Activated T-helper 1 cell treated with Interleukin-2 at 50 U/mL for 16 hours (primary cell): Measurements from ENCODE around the gene TMEM107.

Source experiments
- DNase-seq: peaks from one replicate; pipeline ENCODE4 v3.0.0-alpha.2; 2020; ENCODE audit warnings: low read depth

The TMEM107 gene

DNA sequence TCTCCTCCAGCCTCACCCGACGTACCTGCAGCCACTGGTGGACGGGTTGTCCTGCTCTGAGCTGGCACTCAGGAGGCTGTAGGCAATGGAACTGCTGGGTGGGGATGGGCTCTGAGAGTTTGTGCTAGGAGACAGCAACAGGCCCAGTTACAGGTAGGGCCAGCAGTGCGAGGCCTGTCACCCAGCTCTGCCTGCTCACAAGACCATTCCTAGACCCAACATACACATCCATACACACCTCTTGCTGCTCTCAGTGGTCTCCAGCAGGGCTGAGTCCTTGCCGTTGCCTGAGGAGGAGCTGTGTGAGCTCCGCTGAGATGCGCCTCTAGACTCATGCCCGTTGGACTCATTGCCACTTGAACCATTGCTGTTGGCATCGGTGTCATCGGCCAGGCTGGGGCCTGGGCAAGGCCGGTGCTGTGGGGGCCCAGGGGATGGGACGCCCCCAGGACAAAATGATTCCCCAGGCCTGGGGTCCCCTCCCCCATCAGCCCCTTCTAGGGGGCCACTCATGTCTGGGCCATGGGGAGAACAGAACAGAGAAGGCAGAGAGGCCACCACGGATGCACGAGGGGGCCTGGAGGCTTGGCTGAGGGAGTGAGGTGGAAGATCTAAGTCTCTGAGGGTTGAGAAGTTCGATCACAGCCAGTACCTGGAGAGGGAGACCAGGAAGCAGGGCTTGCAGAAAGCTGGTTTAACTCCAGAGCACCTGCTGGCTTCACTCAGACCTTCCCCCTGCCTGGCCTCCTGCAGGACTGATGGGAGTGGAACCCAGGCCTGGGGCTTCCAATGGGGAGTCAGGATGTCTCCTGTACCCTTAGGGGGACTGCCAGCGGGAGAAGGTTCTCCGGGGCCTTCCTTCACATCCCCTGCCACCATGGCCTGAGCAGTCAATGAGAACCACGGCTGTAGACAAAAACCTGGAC lies 25.7 kb downstream of the TMEM107 start:
- DNase-seq, result no peak

DNA sequence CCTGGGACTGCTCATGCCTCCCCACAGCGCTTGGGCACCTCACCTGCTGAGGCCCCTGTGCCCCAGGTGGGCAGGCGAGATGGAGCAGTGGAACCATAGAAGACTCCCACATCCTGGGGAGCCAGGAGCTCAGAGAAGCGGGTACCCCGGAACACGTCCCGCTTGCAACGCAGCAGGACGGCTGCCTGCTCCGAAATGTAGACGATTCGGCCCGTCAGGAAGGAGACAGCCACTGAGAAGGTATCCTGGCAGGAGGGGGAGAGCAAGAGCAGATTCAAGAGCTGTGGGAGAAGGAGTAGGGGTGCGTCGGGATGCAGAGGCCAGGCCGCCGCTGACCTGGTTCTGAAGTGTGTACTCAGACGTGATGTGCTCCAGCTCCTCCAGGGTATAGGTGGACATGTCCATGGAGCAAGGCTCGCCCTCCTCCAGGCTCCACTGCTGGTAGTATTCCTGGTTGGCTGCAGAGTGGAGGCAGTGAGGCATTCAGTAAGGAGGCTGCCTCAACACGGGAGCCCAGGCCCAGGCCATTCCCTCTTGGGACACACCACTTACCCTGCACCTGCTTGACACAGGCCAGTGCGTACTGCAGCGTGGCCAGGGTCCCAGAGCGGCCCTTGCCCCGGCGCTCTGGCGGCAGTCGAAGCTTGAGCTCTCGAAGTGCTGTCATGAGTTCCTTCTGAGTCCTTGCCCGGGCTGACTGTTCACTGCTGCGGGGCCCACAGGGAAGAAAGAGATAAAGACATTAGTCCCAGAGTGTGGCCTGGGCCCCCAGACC lies 26.6 kb downstream of the TMEM107 start:
- DNase-seq, result no peak

DNA sequence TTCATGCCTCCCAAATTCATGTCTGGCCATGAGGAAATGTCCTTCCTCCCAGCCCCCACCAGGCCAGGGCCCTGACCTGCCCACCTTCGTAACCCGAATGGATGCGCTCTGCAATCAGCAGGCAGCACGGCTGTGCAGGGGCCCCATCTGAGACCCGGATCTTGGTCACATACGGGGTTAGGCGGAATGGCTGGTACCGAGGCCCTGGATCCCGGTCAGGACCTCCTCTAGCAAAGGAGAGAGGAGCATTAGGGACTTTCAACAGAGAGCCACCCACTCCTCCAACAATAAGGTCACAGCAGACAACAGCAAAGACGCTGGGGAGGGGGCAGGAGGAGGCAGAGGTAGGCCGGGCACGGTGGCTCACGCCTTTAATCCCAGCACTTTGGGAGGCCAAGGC lies 27.6 kb downstream of the TMEM107 start:
- no peak for DNase-seq

DNA sequence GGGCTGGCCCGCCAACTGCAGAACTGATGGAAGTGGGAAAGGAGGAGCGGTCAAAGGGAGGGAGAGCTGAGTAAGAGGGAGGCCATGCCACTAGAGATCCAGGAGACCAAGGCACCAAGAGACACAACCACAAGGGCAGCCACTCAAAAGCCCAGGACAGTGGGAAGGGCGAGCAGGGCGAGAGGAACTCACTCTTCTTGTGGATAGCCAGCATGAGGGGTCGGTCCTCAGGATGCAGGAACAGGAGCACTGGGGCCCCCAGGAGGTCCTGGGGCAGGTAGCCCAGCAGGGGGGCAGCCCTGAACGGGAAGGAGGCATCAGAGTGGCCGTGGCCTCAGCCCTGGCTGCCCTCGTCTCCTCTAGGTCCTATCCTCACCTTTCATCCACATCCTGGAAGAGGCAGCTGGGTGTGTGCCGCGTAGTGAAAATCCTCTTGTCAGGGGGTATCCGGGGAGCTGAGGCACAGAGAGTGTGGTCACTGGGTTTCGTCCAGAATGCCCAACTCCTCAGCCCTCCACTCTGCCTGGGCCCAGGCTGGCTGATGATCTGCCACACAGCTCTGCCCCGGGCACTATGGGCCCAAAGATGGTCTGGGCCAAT lies 28.3 kb downstream of the TMEM107 start:
- no peak for DNase-seq

DNA sequence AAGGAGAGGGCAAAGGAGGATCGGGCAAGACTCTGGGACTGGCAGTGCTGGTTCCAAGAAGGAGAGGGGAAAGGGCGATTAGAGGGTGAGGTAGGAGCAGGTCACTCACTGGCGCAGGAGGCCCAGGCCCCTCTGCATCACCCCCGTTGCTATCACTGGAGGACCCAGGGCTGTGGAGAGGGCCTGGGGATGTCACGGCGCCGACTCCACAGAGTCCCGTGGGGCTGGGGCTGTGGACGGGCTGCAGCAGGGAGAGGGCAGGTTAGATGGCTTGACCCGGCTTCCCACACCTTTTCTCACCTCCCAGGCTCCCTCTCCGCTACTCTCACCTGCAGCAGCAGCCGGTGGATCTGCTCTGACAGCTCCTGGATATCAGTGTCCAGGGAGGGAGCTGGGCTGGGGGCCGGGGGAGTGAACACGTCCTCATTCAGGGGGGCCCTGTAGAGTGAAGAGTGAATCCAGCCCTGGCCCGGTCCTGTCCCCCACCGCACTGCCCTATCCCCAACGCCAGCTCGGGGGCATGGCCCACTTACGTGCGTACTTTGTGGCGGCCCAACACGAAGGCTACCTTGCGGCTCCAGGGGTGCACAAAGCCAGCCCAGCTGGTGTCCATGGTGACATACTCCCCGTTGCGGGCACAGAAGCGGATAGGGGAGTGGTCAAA lies 28.9 kb downstream of the TMEM107 start:
- DNase-seq, result no peak

DNA sequence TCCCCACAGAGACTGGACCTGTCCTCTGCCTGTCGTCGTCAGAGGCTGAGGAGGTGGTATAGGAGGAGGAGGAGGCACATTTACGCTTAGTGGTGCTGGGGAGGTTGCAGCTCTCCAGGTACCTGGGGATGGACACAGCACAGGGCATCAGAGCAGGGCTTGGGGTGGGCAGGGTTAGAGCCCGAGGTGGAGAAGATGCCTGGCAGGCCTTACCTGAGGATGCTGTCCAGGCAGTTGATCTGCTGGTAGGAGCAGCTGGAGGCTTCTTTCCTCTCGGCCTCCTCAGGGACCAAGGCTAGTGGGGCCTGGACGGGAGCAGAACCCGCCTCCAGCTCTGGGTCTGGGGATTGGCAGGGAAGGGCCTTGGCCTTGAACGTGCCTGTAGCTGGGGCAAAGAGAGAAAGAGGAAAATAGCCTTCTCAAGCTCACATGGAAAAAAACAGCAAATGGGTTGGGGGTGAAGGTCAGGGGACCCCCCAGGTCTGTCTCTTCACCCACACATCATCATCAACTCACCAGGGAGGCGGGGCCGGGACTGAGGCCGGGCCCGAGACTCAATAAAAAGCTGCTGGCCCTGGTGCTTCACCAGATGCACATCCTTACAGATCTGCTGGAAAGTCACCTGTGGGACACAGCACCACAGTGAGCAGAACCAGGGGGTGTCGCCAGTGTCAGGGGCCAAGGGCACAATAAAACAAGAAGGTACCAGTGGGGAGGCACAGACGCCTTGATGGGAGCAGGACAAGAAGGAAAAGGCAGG lies 29.6 kb downstream of the TMEM107 start:
- DNase-seq, result no peak

DNA sequence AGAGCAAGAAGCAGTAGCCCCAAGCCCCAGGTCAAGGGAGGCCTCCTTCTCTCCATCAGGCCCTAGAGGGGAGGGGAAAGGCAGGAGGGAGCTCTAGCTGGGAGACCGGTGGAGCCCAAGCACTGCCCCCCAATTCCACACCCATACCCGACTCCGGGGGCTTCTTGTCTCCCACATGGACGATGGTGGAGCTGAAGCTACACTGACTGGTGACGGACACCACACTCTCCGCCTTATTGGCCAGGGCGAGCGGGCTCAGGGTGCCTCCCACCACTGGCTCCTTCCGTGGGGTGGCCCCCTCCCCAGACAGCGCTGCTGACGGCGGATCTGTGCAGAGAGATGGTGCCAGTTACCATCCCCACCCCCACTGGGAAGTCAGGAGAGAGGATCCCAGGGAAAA lies 30.4 kb downstream of the TMEM107 start:
- DNase-seq, result no peak

DNA sequence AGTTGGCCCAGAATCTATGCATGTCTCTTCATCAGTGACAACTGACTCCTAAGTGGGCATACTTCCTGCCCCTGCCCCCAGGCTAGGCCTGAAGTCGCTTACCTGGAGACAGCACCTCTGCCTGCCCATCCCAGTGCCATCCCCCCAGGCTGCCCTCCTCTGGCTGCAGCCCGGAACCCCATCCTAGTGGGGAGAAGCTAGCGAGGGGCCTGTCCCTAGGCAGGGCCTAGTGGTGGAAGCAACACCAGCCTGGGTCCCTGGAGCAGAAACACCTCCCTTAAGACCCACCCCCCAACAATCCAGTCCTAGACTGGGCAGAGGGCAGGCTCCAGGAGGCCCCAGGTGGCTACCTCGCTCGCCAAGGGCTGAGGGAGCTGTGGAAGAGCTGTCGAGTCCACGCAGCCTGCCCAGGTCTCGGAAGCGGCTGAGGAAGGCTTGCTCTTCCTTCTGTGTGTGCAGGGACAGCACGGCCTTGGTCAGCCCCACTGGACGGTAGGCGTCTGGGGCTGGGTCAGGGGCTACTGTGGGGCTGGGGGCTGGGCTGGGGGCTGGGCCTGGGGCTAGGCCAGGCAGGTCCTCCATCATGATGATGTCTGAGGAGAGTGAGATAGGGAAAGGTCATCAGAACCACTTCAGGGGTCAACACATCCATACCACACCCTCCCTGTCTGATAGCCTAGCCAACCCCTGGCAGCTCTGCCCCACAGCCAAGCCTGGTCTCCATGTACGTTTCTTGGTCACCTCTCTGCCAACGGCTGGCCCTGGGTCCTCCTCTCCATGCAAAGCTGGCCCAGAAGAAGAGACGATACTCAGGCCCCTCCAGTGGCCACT lies 31.6 kb downstream of the TMEM107 start:
- DNase-seq, result no peak

DNA sequence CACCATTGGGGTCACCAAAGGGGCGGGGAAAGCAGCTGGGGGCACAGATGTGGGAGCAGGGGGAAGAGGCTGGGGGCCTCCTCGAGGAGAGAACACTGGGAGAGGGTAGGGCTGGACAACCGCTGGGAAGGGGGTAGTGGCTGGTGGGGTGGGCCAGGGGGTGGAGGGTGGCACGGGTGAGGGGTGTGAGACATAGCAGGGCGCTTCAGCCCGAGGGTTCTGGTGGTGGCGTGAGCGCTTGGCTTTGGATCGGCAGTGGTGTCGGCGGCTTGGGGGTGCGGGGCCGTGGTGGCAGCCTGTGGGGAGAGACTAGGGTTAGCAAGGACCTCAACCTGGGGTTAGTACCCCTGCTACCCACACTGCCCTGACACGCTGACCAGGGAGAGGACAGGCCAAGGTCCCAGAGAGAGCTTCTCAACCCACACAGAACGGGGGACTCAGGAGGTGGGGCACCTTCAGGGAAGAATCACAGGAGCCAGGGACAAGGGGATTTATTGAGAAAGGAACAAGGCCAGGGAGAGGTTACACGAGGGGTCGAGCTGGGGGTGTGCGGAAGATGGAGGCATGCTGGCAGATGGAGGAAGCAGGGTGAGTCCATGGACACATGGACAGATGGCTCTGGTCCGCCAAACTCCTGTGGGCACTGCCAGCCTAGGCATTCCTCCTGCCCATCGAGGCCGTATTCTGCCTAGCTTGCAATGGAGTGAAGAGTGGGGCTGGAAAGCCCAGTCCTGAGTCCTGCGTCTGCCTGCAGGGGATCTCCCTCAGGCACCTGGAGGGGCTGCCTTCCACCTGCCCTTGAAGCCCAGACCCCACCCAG lies 32.4 kb downstream of the TMEM107 start:
- DNase-seq, result no peak

DNA sequence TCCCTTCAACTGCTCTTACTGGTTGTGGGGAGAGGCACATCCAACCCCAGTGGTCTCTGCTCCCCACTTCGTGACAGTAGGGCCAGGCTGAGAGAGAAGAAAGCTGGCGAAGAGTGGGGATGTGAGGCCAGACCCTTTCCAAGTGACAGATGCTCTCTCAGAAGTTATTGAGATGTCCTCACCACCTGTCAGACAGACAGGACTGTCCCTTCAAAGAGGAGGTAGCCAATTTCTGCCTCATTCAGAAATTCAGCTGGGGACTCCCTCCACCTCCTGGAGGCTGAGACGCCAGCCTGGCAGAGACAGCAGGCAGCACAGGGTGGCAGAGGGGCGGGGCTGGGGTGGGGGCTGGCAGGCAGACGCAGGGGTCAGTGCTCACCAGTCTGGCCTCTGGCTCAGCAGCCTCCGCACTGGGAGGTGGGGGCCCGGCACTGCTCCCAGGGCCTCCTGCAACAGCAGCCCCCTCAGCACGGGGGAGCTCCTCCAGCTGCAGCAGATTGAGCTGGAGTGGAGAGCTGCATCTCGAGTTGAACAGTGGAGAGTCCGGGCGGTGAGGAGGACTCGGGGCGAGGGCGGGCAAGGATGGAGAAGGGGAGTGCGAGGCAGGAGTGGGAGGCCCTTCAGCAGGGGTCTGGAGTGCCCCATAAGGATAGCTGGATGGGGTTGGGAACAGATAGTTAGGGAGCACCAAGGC lies 33.1 kb downstream of the TMEM107 start:
- no peak for DNase-seq

DNA sequence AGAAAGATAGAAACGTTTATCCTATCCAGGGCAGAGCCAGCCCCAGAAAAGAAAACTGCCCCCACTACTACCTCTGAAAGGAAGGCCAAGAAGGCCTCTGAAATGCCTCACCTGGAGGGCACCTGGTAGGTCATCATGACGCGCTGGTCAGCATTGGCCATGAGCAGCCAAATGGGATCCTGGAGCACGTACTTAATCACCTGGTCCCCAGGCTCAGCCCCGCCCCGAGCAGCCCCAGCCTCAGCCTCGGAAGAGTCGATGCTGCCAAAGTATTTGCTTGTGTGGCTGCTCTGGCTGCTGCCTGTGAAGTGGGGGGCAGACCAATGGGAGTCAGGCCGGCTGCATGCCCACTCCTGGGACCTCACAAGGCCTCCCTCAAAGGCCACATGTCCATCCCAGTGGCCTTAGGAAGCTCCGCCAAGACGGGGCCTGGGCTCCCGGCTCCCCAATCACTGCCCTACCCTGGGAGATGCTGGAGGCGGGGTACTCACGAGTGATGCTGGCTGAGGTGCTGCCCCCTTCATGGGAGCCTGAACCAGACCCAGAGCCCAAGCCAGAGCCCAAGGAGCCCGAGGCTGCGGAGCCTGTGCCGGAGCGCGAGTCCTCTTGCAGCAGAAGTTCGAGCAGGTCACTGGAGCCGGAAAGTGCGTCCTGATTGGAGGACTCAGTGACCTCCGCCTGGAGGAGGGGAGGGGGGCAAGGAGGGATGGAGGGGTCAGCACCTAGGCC lies 33.9 kb downstream of the TMEM107 start:
- no peak for DNase-seq

DNA sequence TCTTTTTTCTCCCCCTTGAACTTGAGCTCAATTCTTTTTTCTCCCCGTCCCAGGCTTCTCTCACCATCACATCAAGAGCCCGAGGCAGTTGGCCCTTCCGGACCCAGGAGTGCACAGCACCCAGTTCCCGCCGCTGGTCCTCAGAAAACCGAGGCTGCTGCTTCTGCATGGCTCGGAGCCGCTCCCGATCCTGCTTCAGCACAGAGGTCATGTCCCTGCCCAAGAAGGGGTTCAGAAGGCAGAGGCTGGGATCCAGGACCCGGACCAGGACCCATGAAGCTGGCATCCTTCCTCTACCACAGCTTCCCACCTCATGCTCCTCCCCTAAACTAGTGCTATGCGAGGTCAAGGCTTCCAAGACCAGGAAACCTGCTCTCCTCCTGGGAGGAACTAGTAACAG lies 34.4 kb downstream of the TMEM107 start:
- DNase-seq, result no peak

DNA sequence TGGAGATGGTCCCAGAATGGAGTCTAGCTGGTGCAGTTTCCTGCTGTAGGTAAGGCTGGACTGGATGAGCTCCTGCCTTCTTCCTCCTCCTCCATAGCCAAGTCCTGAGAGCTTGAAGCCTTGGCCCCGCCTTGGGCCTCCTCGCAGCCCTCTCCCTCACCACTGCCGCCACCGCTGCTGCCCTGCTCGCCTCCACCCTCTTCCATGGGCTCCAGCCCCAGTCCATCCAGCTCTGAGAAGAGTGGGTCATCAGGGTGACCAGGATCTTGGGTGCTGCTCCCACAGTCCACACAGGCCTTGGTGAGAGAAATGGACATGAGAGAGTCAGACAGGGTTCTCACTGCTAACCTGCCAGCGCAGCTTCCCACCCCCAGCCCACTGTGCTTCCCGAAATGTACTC lies 35.1 kb downstream of the TMEM107 start:
- no peak for DNase-seq

DNA sequence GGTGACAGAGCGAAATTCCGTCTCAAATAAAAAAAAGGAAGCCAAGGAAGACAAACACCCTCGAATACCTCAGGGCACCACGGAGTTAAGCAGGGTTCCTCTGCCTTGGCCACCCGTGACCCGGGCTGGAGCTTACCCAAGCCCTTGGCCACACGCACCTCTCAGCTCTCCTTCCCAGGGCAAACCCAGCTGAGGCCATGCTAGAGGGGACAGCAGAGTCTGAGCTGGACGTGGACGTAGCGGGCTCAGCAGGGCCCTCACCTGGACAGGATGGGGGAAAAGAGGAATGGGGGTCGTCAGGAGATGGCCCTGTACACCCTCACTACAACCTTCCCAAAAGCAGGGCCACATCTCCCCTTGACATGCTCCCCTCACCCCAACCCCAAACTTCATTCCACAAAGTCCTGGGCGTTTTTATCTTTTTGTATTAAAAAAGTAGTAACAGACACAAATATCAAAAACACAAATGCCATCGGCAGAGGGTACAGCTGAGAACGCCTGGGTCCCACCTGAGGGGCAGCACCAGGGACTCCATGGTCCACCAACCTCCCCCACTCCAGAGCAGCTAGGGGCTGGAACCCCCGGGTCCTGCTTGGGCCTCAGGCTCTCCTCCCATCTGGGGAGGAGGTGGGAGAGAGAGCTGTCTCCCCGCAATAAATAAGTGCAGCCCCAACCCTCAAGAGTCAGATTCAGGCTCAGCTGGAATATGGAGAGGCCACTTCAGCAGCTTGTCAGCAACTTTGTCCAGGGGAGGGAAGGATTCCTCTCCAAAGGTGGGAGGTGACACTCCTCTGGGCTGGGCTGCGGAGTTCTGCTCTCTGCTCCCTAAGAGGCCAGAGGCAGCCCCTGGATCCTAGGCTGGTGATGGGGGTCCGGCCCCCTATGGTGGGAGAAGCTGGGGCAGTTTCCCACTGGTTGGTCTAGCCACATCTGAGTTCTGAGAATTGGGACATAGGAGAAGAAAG lies 35.8 kb downstream of the TMEM107 start:
- DNase-seq, result no peak

DNA sequence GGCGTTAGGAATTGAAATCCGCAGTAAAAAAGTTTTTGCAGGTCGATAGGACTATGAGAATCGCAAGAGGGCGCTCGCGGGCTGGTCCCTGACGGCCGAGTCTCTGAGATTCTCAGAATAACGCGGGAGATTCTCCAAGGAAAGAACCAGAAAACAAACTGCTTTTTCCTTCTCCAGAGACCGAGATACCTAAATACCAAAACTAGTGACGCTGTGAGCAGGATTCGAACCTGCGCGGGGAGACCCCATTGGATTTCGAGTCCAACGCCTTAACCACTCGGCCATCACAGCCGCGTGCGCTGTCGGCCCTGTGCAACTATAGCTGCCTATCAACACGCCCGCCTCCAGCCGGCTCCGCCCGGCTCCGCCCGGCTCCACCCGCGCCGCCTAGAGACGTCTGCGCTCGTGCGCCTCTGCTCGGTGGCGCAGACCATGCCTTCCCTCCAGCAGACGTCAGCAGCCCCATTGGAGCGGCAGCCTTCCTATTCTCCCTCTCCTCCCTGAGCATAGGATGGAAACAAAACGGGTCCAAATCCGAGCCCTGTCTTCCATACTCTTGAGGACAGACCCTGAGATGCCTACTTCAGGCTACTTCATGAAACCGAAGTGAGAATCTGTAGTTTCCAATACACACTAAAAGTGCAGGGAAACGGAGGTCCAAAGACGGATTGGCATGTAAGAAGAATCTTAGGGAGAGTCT lies 37.4 kb downstream of the TMEM107 start:
- peak; percentile 91 for DNase-seq

DNA sequence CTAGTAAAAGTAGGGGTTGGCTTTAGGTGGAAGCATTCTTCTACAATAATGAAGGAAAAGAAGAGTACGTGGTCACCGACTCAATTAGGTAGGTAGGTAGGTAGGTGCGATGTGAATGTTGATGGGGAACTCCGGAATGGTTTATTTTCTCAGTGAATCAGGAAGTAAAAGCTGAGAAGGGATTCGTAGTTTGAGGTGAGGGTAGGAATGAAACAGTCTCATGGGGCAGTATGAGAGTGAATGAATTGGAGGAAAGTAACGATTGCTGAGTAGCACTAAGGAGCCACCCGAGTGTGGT lies 37.9 kb downstream of the TMEM107 start:
- no peak for DNase-seq
